VCaP (cell line): ENCODE data around the gene PAM.

Experiments
- H3K27ac ChIP-seq: fragments of 450-650 bp; 2 replicates; pipeline ENCODE4 v1.5.1; 2017
- TF ChIP-seq, protein P1 (sequence below): fragments of 450-650 bp; conservative IDR thresholded peaks from 2 replicates; pipeline ENCODE4 v1.5.1; 2017; ENCODE audit warnings: mild to moderate bottlenecking, moderate library complexity

PAM gene

DNA sequence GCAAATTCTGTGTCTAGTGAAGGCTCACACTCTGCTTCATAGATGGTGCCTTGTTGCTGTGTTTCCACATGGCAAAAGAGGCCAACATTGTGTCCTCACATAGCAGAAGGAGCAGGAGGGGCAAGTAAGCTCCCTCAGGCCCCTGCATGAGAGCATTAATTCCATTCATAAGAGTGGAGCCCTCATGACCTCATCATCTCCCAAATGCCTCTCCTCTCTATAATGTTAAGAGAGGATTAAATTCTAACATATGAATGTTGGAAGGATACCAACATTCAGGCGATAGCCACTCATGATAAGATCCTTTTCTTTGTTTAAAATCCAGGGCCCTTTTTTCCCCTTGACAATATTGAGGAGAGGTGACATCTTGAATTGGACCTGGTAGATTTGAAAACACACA lies 35.2 kb upstream of the PAM start:
- no peak overlapping the region for H3K27ac ChIP-seq
- TF ChIP-seq, protein P1, sequence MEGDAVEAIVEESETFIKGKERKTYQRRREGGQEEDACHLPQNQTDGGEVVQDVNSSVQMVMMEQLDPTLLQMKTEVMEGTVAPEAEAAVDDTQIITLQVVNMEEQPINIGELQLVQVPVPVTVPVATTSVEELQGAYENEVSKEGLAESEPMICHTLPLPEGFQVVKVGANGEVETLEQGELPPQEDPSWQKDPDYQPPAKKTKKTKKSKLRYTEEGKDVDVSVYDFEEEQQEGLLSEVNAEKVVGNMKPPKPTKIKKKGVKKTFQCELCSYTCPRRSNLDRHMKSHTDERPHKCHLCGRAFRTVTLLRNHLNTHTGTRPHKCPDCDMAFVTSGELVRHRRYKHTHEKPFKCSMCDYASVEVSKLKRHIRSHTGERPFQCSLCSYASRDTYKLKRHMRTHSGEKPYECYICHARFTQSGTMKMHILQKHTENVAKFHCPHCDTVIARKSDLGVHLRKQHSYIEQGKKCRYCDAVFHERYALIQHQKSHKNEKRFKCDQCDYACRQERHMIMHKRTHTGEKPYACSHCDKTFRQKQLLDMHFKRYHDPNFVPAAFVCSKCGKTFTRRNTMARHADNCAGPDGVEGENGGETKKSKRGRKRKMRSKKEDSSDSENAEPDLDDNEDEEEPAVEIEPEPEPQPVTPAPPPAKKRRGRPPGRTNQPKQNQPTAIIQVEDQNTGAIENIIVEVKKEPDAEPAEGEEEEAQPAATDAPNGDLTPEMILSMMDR = no peak

DNA sequence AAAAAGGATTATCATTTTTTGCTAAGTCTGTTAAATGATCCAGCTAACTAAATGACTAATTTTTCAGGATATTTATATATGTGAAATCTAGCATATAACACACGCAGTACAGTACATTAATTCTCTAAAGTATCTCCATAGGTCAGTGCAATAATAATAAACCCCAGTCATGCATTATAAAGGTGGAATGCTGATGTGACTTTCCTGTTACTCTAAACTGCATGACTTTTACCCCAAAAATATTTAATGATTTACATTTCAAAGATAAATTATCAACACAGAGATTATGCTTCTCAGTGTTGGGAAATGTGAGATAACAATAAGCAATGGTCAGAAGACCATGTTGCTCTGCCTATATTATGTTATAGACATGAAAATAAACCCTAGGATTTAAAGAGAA lies 34.1 kb upstream of the PAM start:
- TF ChIP-seq, protein P1 = no peak
- H3K27ac ChIP-seq = no peak overlapping the region

DNA sequence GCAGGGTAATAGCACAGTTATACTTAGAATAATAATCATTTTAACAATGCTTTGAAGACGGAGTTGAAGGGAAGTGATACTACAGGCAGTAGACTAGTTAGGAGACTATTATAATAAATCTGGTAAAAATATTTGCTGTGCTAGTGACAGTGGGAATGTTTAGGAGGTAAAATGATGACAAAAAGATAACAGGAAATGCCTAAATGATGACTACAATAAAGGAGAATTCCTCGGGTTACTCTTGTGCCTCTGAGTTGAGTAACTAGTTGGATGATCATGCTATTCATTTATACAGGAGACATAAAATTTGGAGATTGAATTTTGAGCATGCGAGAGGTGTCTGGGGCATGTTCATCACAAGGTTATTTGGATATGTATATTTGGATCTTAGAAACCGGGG lies 32.2 kb upstream of the PAM start:
- no peak overlapping the region for H3K27ac ChIP-seq
- TF ChIP-seq, protein P1 = no peak

DNA sequence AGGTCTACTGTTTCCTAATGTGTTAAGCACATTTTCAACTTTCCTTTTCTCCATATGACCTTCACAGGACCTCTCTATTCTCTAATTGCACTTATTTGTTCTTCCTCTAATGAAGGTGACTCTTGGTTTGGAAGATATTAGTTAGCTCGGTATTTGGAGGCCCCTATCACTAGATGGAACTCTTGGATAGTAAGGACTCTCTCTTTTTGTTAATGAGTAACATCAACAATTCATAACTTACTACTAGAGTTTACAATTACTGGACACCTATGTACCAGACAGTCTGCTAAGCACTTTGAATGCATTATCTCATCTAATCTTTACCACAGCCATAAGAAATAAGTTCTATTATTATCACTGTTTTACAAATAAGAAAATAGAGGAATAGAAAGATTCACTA lies 23.4 kb upstream of the PAM start:
- no peak overlapping the region for H3K27ac ChIP-seq
- TF ChIP-seq, protein P1 = no peak

DNA sequence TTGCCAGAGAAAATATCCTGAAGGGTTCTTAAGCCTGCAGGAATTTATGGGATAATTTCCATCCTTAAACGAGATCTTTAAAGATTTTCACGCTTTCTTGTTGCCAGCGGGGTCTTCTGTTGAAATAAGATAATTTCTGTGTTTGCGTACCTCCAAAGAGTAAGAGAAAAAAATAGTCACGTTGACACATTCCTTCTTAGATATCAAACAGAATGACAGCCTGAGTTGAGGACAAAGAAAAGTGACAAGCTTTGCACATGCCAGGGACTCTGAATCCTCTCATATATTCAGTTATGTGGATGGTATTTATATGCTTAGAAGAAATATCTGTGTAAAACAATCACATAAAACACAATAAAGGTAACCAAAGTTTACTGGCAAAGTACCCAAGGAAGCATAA lies 21.6 kb upstream of the PAM start:
- H3K27ac ChIP-seq = no peak overlapping the region
- TF ChIP-seq, protein P1 = no peak

DNA sequence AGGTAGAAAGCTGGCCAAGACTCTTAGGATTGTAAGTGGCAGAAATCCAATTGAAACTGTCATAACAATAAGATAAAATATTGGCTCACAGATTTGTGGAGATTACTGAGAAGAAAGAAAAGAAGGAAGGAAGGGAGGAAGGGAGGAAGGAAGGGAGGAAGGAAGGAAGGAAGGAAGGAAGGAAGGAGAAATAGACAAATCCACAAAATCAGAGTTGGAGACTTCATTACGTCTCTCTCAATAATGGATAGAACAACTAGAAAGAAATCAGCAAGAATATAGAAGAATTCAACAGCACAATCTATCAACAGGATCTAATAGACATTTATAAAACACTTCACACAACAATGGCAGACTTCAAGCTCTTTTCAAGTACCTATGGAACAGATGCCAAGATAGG lies 17.9 kb upstream of the PAM start:
- TF ChIP-seq, protein P1 = no peak
- H3K27ac ChIP-seq = no peak overlapping the region

DNA sequence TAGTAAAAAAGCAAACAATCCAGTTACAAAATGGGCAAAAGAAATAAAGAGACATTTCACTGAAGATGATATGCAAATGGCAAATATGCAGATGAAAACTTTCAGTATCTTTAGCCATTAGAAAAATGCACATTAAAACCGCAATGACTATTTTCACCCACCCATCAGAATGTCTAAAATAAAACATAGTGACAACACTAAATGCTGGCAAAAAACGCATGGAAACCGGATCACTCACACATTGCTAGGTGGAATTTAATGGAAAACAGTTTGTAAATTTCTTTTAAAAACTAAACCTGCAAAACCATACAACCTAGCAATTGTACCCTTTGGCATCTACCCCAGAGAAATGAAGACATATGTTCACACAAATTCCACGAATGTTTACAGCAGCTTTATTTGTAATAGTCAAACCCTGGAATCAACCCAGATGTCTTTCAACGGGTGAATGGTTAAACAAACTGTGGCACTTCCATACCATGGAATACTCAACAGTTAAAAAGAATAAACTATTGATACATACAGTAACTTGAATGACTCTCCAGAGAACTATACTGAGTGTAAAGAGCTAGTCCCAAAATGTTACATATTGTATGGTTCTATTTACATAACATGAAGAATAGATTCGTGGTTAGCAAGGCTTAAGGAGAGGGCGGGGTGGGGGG lies 17.2 kb upstream of the PAM start:
- H3K27ac ChIP-seq = no peak overlapping the region
- TF ChIP-seq, protein P1 = no peak

DNA sequence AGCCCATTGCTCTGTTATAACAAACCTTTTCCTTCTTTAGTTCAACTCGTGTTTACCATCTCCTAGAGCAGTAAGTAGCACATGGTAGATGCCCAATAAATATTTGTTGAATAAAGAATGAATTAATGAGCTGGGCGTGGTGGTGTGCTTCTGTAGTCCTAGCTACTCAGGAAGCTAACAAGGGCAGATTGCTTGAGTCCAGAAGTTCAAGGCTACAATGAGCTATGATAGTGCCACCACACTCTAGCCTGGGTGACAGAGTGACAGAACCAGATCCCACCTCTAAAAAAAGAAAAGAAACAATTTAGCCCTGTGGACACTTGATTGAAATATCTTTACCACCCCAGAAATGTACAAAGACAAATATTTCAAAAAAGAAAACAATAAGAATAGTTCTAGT lies 14.6 kb upstream of the PAM start:
- TF ChIP-seq, protein P1 = no peak
- H3K27ac ChIP-seq = no peak overlapping the region
